Stimulated activated naive CD4-positive, alpha-beta T cell (primary cell): Measurements from ENCODE around the gene CHAT.

Experiments
- DNase-seq, 6 experiments: peaks; one replicate each; lab custom pipeline; 2025; lab: John Stamatoyannopoulos, UW

CHAT gene

GRCh38 chr10:49613882-49614241 lies at the start of gene CHAT:
Gene CHAT, plus strand, starts transcription at chr10:49614037. Its CDS starts 153 bp downstream, at chr10:49614190.
- DNase-seq, result no peak

- no peak for DNase-seq
These were observed 49.3 kb upstream of the CHAT start for GRCh38 chr10:49564461-49565009.

GRCh38 chr10:49567810-49568209 lies 46.0 kb upstream of the CHAT start:
- DNase-seq, result no peak

- no peak for DNase-seq
These were observed 45.6 kb upstream of the CHAT start for GRCh38 chr10:49568235-49568634.

GRCh38 chr10:49569031-49569631 lies 44.7 kb upstream of the CHAT start:
- no peak for DNase-seq

GRCh38 chr10:49571388-49571787 lies 42.4 kb upstream of the CHAT start:
- DNase-seq, result no peak

- DNase-seq, result no peak
These were observed 41.2 kb upstream of the CHAT start for GRCh38 chr10:49572594-49573114.

- DNase-seq, result no peak
These were observed 38.3 kb upstream of the CHAT start for GRCh38 chr10:49575489-49576072.

- no peak for DNase-seq
These were observed 36.5 kb upstream of the CHAT start for GRCh38 chr10:49577182-49577925.

GRCh38 chr10:49578392-49578791 lies 35.4 kb upstream of the CHAT start:
- DNase-seq, result no peak

GRCh38 chr10:49579621-49580020 lies 34.2 kb upstream of the CHAT start:
- no peak for DNase-seq

GRCh38 chr10:49585387-49585786 lies 28.4 kb upstream of the CHAT start:
- DNase-seq, result no peak

GRCh38 chr10:49587981-49588380 lies 25.9 kb upstream of the CHAT start:
- no peak for DNase-seq

- peak in 4 of 6 experiments; percentile 11 to 25 (median 18) for DNase-seq
These were observed 20.9 kb upstream of the CHAT start for GRCh38 chr10:49592726-49593563.

- no peak for DNase-seq
These were observed 20.3 kb upstream of the CHAT start for GRCh38 chr10:49593564-49593875.

- DNase-seq, result no peak
These were observed 19.8 kb upstream of the CHAT start for GRCh38 chr10:49593998-49594397.

GRCh38 chr10:49594594-49594993 lies 19.2 kb upstream of the CHAT start:
- DNase-seq, result no peak

- no peak for DNase-seq
These were observed 18.7 kb upstream of the CHAT start for GRCh38 chr10:49595003-49595712.

- DNase-seq, result no peak
These were observed 17.9 kb upstream of the CHAT start for GRCh38 chr10:49595713-49596492.

- no peak for DNase-seq
These were observed 17.4 kb upstream of the CHAT start for GRCh38 chr10:49596493-49596809.

- no peak for DNase-seq
These were observed 17.0 kb upstream of the CHAT start for GRCh38 chr10:49596836-49597235.
